RPMI8226 (cell line): ENCODE data around the gene ABI3BP.

Experiments used
- DNase-seq: peaks from one replicate; pipeline ENCODE4 v3.0.0-alpha.2; 2015

ABI3BP gene

GRCh38 chr3:100932491-100932890 lies 60.7 kb downstream of the ABI3BP start:
- no peak for DNase-seq

GRCh38 chr3:100928638-100929428 lies 64.4 kb downstream of the ABI3BP start:
- DNase-seq = no peak

GRCh38 chr3:100927775-100928174 lies 65.4 kb downstream of the ABI3BP start:
- DNase-seq = no peak

GRCh38 chr3:100915706-100916495 lies 77.3 kb downstream of the ABI3BP start:
- DNase-seq = no peak

- no peak for DNase-seq
Observed at GRCh38 chr3:100913870-100914648, 79.2 kb downstream of the ABI3BP start.

GRCh38 chr3:100912976-100913545 lies 80.2 kb downstream of the ABI3BP start:
- no peak for DNase-seq

GRCh38 chr3:100912571-100912970 lies 80.7 kb downstream of the ABI3BP start:
- DNase-seq = no peak

- no peak for DNase-seq
Observed at GRCh38 chr3:100911956-100912355, 81.3 kb downstream of the ABI3BP start.

- DNase-seq = no peak
Observed at GRCh38 chr3:100910986-100911385, 82.2 kb downstream of the ABI3BP start.

GRCh38 chr3:100902572-100902971 lies 90.6 kb downstream of the ABI3BP start:
- no peak for DNase-seq

GRCh38 chr3:100900671-100901335 lies 92.4 kb downstream of the ABI3BP start:
- DNase-seq = no peak

- no peak for DNase-seq
Observed at GRCh38 chr3:100899440-100900091, 93.7 kb downstream of the ABI3BP start.

GRCh38 chr3:100898681-100899080 lies 94.5 kb downstream of the ABI3BP start:
- no peak for DNase-seq

- DNase-seq = no peak
Observed at GRCh38 chr3:100896994-100897393, 96.2 kb downstream of the ABI3BP start.

GRCh38 chr3:100893590-100893989 lies 99.6 kb downstream of the ABI3BP start:
- no peak for DNase-seq

- DNase-seq = no peak
Observed at GRCh38 chr3:100893108-100893507, 100.1 kb downstream of the ABI3BP start.

GRCh38 chr3:100891827-100892226 lies 101.4 kb downstream of the ABI3BP start:
- no peak for DNase-seq

GRCh38 chr3:100891033-100891432 lies 102.2 kb downstream of the ABI3BP start:
- DNase-seq = no peak

- DNase-seq = no peak
Observed at GRCh38 chr3:100888881-100889280, 104.3 kb downstream of the ABI3BP start.

GRCh38 chr3:100882571-100882984 lies 110.6 kb downstream of the ABI3BP start:
- DNase-seq = no peak

GRCh38 chr3:100880845-100881244 lies 112.4 kb downstream of the ABI3BP start:
- no peak for DNase-seq

GRCh38 chr3:100880072-100880471 lies 113.1 kb downstream of the ABI3BP start:
- DNase-seq = no peak
